ENCODE data around the gene RBMS1. TPM values are rescaled to one million over a fixed set of nuclear protein-coding genes. Genes with fewer than 3 reads are reported as not detected.

Gene RBMS1
- total RNA-seq, 1 donor from 2014 or later: 51.1 TPM

DNA sequence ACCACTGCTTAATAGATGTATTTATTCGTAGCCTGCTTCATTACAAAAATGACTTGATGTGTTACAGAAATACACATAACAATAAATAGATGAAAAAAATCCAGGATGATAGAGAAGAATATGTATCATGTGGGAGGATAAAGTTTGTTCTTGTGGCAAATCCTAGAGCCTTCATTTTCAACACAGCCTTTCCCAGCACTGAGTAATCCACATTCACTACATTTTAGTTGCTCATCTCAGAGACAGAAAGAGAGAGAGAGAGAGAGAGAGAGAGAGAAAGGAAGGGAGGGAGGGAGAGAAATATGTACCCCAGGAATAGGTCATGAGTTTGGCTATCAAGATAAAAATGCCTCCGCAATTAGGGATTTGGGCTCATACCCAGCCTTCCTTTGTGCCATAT is 144.3 kb downstream of the RBMS1 start:
- Histone ChIP-seq H3K27me3 (no peaks in the 10 kb centered on the region), H3K27ac (no peak overlapping the region), H3K36me3 (peaks cover 0 to 5% of the 10 kb centered on the region in 2 donors), H3K4me1 (peaks cover 6 to 40% of the 10 kb centered on the region in 2 donors), H3K4me3 (no peak overlapping the region), H3K9me3 (no peaks in the 10 kb centered on the region)
- intact Hi-C loops (cut with DNase I): no loop called here
- TF ChIP-seq, protein P1, sequence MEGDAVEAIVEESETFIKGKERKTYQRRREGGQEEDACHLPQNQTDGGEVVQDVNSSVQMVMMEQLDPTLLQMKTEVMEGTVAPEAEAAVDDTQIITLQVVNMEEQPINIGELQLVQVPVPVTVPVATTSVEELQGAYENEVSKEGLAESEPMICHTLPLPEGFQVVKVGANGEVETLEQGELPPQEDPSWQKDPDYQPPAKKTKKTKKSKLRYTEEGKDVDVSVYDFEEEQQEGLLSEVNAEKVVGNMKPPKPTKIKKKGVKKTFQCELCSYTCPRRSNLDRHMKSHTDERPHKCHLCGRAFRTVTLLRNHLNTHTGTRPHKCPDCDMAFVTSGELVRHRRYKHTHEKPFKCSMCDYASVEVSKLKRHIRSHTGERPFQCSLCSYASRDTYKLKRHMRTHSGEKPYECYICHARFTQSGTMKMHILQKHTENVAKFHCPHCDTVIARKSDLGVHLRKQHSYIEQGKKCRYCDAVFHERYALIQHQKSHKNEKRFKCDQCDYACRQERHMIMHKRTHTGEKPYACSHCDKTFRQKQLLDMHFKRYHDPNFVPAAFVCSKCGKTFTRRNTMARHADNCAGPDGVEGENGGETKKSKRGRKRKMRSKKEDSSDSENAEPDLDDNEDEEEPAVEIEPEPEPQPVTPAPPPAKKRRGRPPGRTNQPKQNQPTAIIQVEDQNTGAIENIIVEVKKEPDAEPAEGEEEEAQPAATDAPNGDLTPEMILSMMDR (IDR thresholded peaks at IDR 0.05): no peak
- DNase-seq (ENCODE audit: low spot score in 2 of 2): no peak

- Histone ChIP-seq H3K9me3 (no peaks in the 10 kb centered on the region), H3K4me1 (peaks cover 4 to 35% of the 10 kb centered on the region in 2 donors), H3K36me3 (peaks cover 0 to 5% of the 10 kb centered on the region in 2 donors), H3K4me3 (no peak overlapping the region), H3K27ac (no peak overlapping the region), H3K27me3 (no peaks in the 10 kb centered on the region)
- no peak for DNase-seq (ENCODE audit: low spot score in 2 of 2)
- intact Hi-C loops (cut with DNase I): no loop called here
- TF ChIP-seq, protein P1 (IDR thresholded peaks at IDR 0.05): no peak
Observed at GRCh38 chr2:160347269-160347863, 146.2 kb downstream of the RBMS1 start.

- Histone ChIP-seq H3K9me3 (no peaks in the 10 kb centered on the region), H3K27me3 (no peaks in the 10 kb centered on the region), H3K36me3 (peaks cover 0 to 4% of the 10 kb centered on the region in 2 donors), H3K4me1 (peaks cover 0 to 24% of the 10 kb centered on the region in 2 donors), H3K27ac (no peak overlapping the region), H3K4me3 (no peak overlapping the region)
- TF ChIP-seq, protein P1 (IDR thresholded peaks at IDR 0.05): no peak
- no peak for DNase-seq (ENCODE audit: low spot score in 2 of 2)
- intact Hi-C loops (cut with DNase I): no loop called here
Observed at GRCh38 chr2:160345071-160345764, 148.4 kb downstream of the RBMS1 start.

- DNase-seq (ENCODE audit: low spot score in 2 of 2): no peak
- Histone ChIP-seq H3K36me3 (no peaks in the 10 kb centered on the region), H3K4me3 (no peak overlapping the region), H3K9me3 (no peaks in the 10 kb centered on the region), H3K27ac (no peak overlapping the region), H3K27me3 (no peaks in the 10 kb centered on the region), H3K4me1 (peaks cover 0 to 27% of the 10 kb centered on the region in 2 donors)
- intact Hi-C loops (cut with DNase I): no loop called here
- TF ChIP-seq, protein P1 (IDR thresholded peaks at IDR 0.05): no peak
Observed at GRCh38 chr2:160343404-160343803, 150.2 kb downstream of the RBMS1 start.

DNA sequence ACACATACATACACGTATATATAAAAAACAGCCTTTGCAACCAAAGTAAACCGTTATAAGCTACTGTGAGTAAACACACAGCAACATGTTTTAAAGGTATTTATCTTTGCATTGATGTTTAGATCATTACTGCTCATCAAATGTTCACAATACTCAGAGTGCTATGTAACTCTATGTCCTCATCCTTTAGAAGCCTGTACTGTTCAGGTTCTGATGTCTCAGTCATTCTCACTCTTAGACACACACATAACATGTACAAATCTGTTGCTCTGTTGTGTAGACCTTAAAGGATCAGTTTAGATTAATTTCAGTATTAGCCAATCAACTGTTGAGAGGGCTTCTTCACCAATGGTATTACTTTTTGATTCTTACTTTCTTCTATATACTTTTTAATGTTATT is 153.9 kb downstream of the RBMS1 start:
- intact Hi-C loops (cut with DNase I): no loop called here

More for the DNA sequence above, 153.9 kb downstream of the RBMS1 start:
- Histone ChIP-seq H3K4me3 (no peak overlapping the region), H3K4me1 (peaks cover 0 to 17% of the 10 kb centered on the region in 2 donors), H3K9me3 (no peaks in the 10 kb centered on the region), H3K27me3 (no peaks in the 10 kb centered on the region), H3K27ac (no peak overlapping the region), H3K36me3 (no peaks in the 10 kb centered on the region)
- DNase-seq (ENCODE audit: low spot score in 2 of 2): no peak
- TF ChIP-seq, protein P1 (IDR thresholded peaks at IDR 0.05): no peak
